GM12801 (cell line): ENCODE measurements around the gene CYP24A1.

Source experiments
- CTCF ChIP-seq: IDR thresholded peaks from one replicate; pipeline ENCODE4 v1.5.1; 2011; ENCODE audit warnings: control low read depth; ENCODE audit not compliant: insufficient read length; ENCODE audit errors: extremely low read depth

Gene CYP24A1

GRCh38 chr20:54103762-54104600 lies 69.8 kb downstream of the CYP24A1 start:
- no peak for TF ChIP-seq CTCF
